Stimulated activated CD4-positive, alpha-beta T cell treated with anti-CD3 and anti-CD28 coated beads, Interleukin-1b, Interleukin-23, amount 100 ng/mL, for 24 hours (primary cell): ENCODE measurements around the gene ADRM1.

Experiments used
- DNase-seq, 4 experiments: peaks; one replicate each; pipeline ENCODE4 v3.0.0-alpha.2; 2020; ENCODE audit warnings: low read depth in 4 of 4, low spot score in 1 of 4

Gene ADRM1

GRCh38 chr20:62297449-62298227 is 5.2 kb upstream of the ADRM1 start:
- no peak for DNase-seq

GRCh38 chr20:62298577-62299249 is 4.1 kb upstream of the ADRM1 start:
- no peak for DNase-seq

GRCh38 chr20:62299666-62300236 is 3.0 kb upstream of the ADRM1 start:
- no peak for DNase-seq

- DNase-seq = no peak
Measured at GRCh38 chr20:62300319-62300718, 2.5 kb upstream of the ADRM1 start.

- DNase-seq = no peak
Measured at GRCh38 chr20:62301111-62301668, 1.6 kb upstream of the ADRM1 start.

GRCh38 chr20:62301773-62302340 is 940 bp upstream of the ADRM1 start:
- DNase-seq = peak; percentile 73 to 81 (median 76)

- no peak for DNase-seq
Measured at GRCh38 chr20:62303062-62303339, 204 bp downstream of the ADRM1 start.

- DNase-seq = no peak
Measured at GRCh38 chr20:62303340-62304226, 786 bp downstream of the ADRM1 start.

GRCh38 chr20:62304331-62305148 is 1.7 kb downstream of the ADRM1 start:
- DNase-seq = no peak

GRCh38 chr20:62305149-62305764 is 2.5 kb downstream of the ADRM1 start:
- no peak for DNase-seq

- DNase-seq = no peak
Measured at GRCh38 chr20:62305765-62306413, 3.1 kb downstream of the ADRM1 start.

- no peak for DNase-seq
Measured at GRCh38 chr20:62306414-62307187, 3.8 kb downstream of the ADRM1 start.

GRCh38 chr20:62307226-62308101 is 4.7 kb downstream of the ADRM1 start:
- no peak for DNase-seq

GRCh38 chr20:62308102-62308822 is 5.5 kb downstream of the ADRM1 start:
- DNase-seq = no peak

GRCh38 chr20:62309198-62309944 is 6.6 kb downstream of the ADRM1 start:
- DNase-seq = no peak
